ENCODE measurements around the gene FBXO44.

DNA sequence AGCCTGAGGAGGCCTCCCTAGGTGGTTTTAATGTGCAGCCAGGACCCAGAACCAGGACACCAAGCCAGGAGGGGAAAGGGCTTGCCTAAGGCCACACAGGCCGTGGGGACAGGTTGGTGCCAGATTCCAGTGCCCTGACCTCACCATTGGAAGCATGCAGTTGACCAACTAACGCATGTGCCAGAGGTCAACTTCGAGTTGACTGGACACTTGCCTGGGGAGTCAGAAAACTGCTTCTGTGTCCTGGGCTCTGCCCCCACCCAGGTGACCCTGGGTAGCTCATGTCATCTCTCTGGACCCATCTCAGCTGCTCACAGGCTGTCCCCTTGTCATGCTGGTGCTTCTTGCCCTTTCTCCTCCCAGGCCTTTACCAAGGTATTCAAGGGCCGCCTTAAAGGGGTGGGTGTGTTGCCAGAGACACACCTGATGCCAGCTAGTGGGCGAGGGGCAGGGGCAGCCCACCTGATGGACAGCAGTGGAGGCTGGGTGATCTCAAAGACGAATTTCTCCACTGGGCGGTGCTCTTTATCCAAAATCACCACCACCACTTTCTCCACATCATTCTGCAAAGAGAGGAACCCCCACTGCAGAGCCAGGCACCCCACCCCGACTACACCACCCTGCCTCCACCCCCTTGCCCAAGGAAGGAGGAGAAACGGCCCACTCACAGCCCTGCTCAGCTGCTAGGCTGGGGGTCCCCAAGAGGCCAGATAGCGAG is 21.9 kb downstream of the FBXO44 start:
- TF ChIP-seq, protein P1, sequence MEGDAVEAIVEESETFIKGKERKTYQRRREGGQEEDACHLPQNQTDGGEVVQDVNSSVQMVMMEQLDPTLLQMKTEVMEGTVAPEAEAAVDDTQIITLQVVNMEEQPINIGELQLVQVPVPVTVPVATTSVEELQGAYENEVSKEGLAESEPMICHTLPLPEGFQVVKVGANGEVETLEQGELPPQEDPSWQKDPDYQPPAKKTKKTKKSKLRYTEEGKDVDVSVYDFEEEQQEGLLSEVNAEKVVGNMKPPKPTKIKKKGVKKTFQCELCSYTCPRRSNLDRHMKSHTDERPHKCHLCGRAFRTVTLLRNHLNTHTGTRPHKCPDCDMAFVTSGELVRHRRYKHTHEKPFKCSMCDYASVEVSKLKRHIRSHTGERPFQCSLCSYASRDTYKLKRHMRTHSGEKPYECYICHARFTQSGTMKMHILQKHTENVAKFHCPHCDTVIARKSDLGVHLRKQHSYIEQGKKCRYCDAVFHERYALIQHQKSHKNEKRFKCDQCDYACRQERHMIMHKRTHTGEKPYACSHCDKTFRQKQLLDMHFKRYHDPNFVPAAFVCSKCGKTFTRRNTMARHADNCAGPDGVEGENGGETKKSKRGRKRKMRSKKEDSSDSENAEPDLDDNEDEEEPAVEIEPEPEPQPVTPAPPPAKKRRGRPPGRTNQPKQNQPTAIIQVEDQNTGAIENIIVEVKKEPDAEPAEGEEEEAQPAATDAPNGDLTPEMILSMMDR (conservative IDR thresholded peaks at IDR 0.05), result no peak
- no peak for TF ChIP-seq ZFX (IDR thresholded peaks at IDR 0.05)

Data from C4-2B (cell line).